ENCODE measurements around the gene MRPL20. TPM values are rescaled to one million over a fixed set of nuclear protein-coding genes. Genes with fewer than 3 reads are reported as not detected.
"Not testable (repeated sequence)": the region's sequence is repeated elsewhere in the genome, so short reads cannot be mapped to it uniquely, and the experiment has no call there.

MRPL20 gene
- total and polyA plus RNA-seq, 5 donors = 121 to 190 (median 135) TPM

- H3K27ac ChIP-seq (ENCODE audit: low read length); ATAC-seq; intact Hi-C loops (cut with DNase I); H3K9me3 ChIP-seq (ENCODE audit: control insufficient read depth, low read length); H3K4me1 ChIP-seq (ENCODE audit: control insufficient read depth, insufficient read depth, low read length); H3K4me3 ChIP-seq (ENCODE audit: low read length); H3K27me3 ChIP-seq (ENCODE audit: control insufficient read depth, insufficient read depth): not testable (repeated sequence)
- WGBS = 93% methylated on average over 14 of the region's 14 CpGs
- DNase-seq = peak in 1 of 3 donors; percentile 14
Observed at GRCh38 chr1:1370094-1370493, 37.0 kb downstream of the MRPL20 start.

- intact Hi-C loops (cut with DNase I) = no loop called here
- H3K27ac ChIP-seq (ENCODE audit: low read length) = no peak overlapping the region
- WGBS = 96% methylated on average over 5 of the region's 5 CpGs
Observed at GRCh38 chr1:1367315-1367714, 39.8 kb downstream of the MRPL20 start.

GRCh38 chr1:1366699-1367066 lies 40.4 kb downstream of the MRPL20 start:
- Histone ChIP-seq H3K27me3 (ENCODE audit: control insufficient read depth, insufficient read depth) (no peaks in the 10 kb centered on the region), H3K27ac (ENCODE audit: low read length) (no peak overlapping the region), H3K4me1 (ENCODE audit: control insufficient read depth, insufficient read depth, low read length) (no peaks in the 10 kb centered on the region), H3K4me3 (ENCODE audit: low read length) (no peak overlapping the region), H3K9me3 (ENCODE audit: control insufficient read depth, low read length) (no peaks in the 10 kb centered on the region)
- ATAC-seq = no peak
- no peak for DNase-seq
- 97% methylated on average over 3 of the region's 3 CpGs for WGBS
- intact Hi-C loops (cut with DNase I) = no loop called here

More at GRCh38 chr1:1367315-1367714, 39.8 kb downstream of the MRPL20 start:
- Histone ChIP-seq H3K27me3 (ENCODE audit: control insufficient read depth, insufficient read depth) (no peaks in the 10 kb centered on the region), H3K4me1 (ENCODE audit: control insufficient read depth, insufficient read depth, low read length) (peaks cover 2% of the 10 kb centered on the region), H3K9me3 (ENCODE audit: control insufficient read depth, low read length) (no peaks in the 10 kb centered on the region), H3K4me3 (ENCODE audit: low read length) (no peak overlapping the region)
- ATAC-seq = no peak
- DNase-seq = no peak

- DNase-seq (peak in 1 of 3 donors; percentile 15), ATAC-seq (no peak)
- H3K27me3 ChIP-seq (ENCODE audit: control insufficient read depth, insufficient read depth) = no peaks in the 10 kb centered on the region
- H3K4me1 ChIP-seq (ENCODE audit: control insufficient read depth, insufficient read depth, low read length) = no peaks in the 10 kb centered on the region
- intact Hi-C loops (cut with DNase I) = no loop called here
- WGBS = 83% methylated on average over 10 of the region's 10 CpGs
- no peak overlapping the region for H3K4me3 ChIP-seq (ENCODE audit: low read length)
- H3K27ac ChIP-seq (ENCODE audit: low read length) = no peak overlapping the region
- H3K9me3 ChIP-seq (ENCODE audit: control insufficient read depth, low read length) = no peaks in the 10 kb centered on the region
Observed at GRCh38 chr1:1365875-1366698, 41.0 kb downstream of the MRPL20 start.

- WGBS = 82% methylated on average over 14 of the region's 14 CpGs
- Histone ChIP-seq H3K4me3 (ENCODE audit: low read length) (no peak overlapping the region), H3K4me1 (ENCODE audit: control insufficient read depth, insufficient read depth, low read length) (peaks cover 4% of the 10 kb centered on the region), H3K9me3 (ENCODE audit: control insufficient read depth, low read length) (no peaks in the 10 kb centered on the region), H3K27me3 (ENCODE audit: control insufficient read depth, insufficient read depth) (no peaks in the 10 kb centered on the region), H3K27ac (ENCODE audit: low read length) (no peak overlapping the region)
- DNase-seq (peak in 2 of 3 donors; percentile 38 to 46), ATAC-seq (no peak)
- intact Hi-C loops (cut with DNase I) = no loop called here
Observed at GRCh38 chr1:1364266-1364665, 42.8 kb downstream of the MRPL20 start.

GRCh38 chr1:1361982-1362423 lies 45.1 kb downstream of the MRPL20 start:
- Histone ChIP-seq H3K4me3 (ENCODE audit: low read length) (no peak overlapping the region), H3K27me3 (ENCODE audit: control insufficient read depth, insufficient read depth) (no peaks in the 10 kb centered on the region), H3K9me3 (ENCODE audit: control insufficient read depth, low read length) (no peaks in the 10 kb centered on the region), H3K4me1 (ENCODE audit: control insufficient read depth, insufficient read depth, low read length) (peaks cover 4% of the 10 kb centered on the region), H3K27ac (ENCODE audit: low read length) (peak overlapping the region; percentile 4)
- intact Hi-C loops (cut with DNase I) = no loop called here
- 16% methylated on average over 13 of the region's 13 CpGs for WGBS
- ATAC-seq (peak in 1 of 2 donors; percentile 35), DNase-seq (peak; percentile 72 to 88 (median 81))

GRCh38 chr1:1361233-1361981 lies 45.7 kb downstream of the MRPL20 start:
- H3K9me3 ChIP-seq (ENCODE audit: control insufficient read depth, low read length) = no peaks in the 10 kb centered on the region
- H3K27me3 ChIP-seq (ENCODE audit: control insufficient read depth, insufficient read depth) = no peaks in the 10 kb centered on the region
- peak; percentile 26 to 55 (median 53) for DNase-seq
- no peak overlapping the region for H3K27ac ChIP-seq (ENCODE audit: low read length)
- peaks cover 4% of the 10 kb centered on the region for H3K4me1 ChIP-seq (ENCODE audit: control insufficient read depth, insufficient read depth, low read length)
- intact Hi-C loops (cut with DNase I) = no loop called here
- no peak overlapping the region for H3K4me3 ChIP-seq (ENCODE audit: low read length)
- 75% methylated on average over 35 of the region's 35 CpGs for WGBS
- no peak for ATAC-seq

GRCh38 chr1:1360506-1361169 lies 46.5 kb downstream of the MRPL20 start:
- WGBS = 68% methylated on average over 20 of the region's 20 CpGs
- peaks cover 4% of the 10 kb centered on the region for H3K4me1 ChIP-seq (ENCODE audit: control insufficient read depth, insufficient read depth, low read length)
- intact Hi-C loops (cut with DNase I) = no loop called here
- peak; percentile 39 to 55 for ATAC-seq
- no peaks in the 10 kb centered on the region for H3K27me3 ChIP-seq (ENCODE audit: control insufficient read depth, insufficient read depth)
- no peak overlapping the region for H3K4me3 ChIP-seq (ENCODE audit: low read length)
- H3K27ac ChIP-seq (ENCODE audit: low read length) = no peak overlapping the region
- DNase-seq = peak; percentile 80 to 90 (median 90)
- H3K9me3 ChIP-seq (ENCODE audit: control insufficient read depth, low read length) = no peaks in the 10 kb centered on the region

GRCh38 chr1:1359664-1360468 lies 47.2 kb downstream of the MRPL20 start:
- WGBS = 48% methylated on average over 28 of the region's 28 CpGs
- intact Hi-C loops (cut with DNase I) = no loop called here
- Histone ChIP-seq H3K4me1 (ENCODE audit: control insufficient read depth, insufficient read depth, low read length) (peaks cover 4% of the 10 kb centered on the region), H3K4me3 (ENCODE audit: low read length) (no peak overlapping the region), H3K27me3 (ENCODE audit: control insufficient read depth, insufficient read depth) (no peaks in the 10 kb centered on the region), H3K27ac (ENCODE audit: low read length) (peak overlapping the region; percentile 19), H3K9me3 (ENCODE audit: control insufficient read depth, low read length) (no peaks in the 10 kb centered on the region)
- DNase-seq (peak; percentile 50 to 85 (median 77)), ATAC-seq (peak; percentile 4 to 5)

GRCh38 chr1:1359308-1359663 lies 47.8 kb downstream of the MRPL20 start:
- Histone ChIP-seq H3K9me3 (ENCODE audit: control insufficient read depth, low read length) (no peaks in the 10 kb centered on the region), H3K4me1 (ENCODE audit: control insufficient read depth, insufficient read depth, low read length) (peaks cover 6% of the 10 kb centered on the region), H3K4me3 (ENCODE audit: low read length) (no peak overlapping the region), H3K27me3 (ENCODE audit: control insufficient read depth, insufficient read depth) (no peaks in the 10 kb centered on the region), H3K27ac (ENCODE audit: low read length) (peak overlapping the region; percentile 64)
- intact Hi-C loops (cut with DNase I) = no loop called here
- peak; percentile 30 to 77 (median 73) for DNase-seq
- 63% methylated on average over 6 of the region's 6 CpGs for WGBS
- ATAC-seq = no peak
